GM19452 (cell line): ENCODE measurements around the gene PRSS2.

ENCODE experiments used
- ATAC-seq: cut with Tn5 transposase; IDR thresholded peaks from one replicate; pipeline ENCODE4 v1.9.1; 2021; ENCODE audit not compliant: unreplicated experiment

The PRSS2 gene

DNA sequence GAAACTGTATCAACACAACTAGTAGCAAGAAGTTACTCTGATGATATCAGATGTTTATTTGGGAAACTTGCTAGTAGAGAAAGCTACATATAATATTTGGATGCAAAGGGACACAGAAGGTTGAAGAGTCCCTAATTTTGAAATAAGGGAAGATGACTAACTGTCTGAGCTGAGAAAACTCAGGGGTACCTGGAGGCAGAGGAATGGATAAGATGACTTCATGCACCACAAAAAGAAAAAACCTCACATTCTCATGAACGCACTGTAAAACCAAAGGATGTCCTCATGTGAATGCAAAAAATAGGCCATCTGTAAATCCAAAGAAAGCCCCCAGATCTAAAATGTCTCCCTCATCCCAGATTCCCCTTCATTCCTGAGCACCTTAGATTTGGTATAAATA is 29.3 kb downstream of the PRSS2 start:
- no peak for ATAC-seq

DNA sequence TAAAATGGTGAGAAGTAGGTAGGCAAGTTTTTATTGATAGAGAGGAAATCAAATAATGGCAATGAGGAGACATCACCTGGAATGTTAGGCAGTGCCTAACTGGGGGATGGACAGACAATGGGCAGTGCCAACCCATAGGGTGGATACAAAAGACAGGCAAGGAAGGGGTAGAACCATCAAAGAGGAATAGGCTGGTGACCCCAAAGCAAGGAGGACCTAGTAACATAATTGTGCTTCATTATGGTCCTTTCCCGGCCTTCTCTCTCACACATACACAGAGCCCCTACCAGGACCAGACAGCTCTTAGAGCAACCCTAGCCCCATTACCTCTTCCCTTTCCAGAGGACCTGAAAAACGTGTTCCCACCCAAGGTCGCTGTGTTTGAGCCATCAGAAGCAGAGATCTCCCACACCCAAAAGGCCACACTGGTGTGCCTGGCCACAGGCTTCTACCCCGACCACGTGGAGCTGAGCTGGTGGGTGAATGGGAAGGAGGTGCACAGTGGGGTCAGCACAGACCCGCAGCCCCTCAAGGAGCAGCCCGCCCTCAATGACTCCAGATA is 30.0 kb downstream of the PRSS2 start:
- ATAC-seq, result no peak

DNA sequence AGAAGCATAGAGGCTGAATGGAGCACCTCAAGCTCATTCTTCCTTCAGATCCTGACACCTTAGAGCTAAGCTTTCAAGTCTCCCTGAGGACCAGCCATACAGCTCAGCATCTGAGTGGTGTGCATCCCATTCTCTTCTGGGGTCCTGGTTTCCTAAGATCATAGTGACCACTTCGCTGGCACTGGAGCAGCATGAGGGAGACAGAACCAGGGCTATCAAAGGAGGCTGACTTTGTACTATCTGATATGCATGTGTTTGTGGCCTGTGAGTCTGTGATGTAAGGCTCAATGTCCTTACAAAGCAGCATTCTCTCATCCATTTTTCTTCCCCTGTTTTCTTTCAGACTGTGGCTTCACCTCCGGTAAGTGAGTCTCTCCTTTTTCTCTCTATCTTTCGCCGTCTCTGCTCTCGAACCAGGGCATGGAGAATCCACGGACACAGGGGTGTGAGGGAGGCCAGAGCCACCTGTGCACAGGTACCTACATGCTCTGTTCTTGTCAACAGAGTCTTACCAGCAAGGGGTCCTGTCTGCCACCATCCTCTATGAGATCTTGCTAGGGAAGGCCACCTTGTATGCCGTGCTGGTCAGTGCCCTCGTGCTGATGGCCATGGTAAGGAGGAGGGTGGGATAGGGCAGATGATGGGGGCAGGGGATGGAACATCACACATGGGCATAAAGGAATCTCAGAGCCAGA is 31.0 kb downstream of the PRSS2 start:
- no peak for ATAC-seq

DNA sequence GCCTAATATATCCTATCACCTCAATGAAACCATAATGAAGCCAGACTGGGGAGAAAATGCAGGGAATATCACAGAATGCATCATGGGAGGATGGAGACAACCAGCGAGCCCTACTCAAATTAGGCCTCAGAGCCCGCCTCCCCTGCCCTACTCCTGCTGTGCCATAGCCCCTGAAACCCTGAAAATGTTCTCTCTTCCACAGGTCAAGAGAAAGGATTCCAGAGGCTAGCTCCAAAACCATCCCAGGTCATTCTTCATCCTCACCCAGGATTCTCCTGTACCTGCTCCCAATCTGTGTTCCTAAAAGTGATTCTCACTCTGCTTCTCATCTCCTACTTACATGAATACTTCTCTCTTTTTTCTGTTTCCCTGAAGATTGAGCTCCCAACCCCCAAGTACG is 31.5 kb downstream of the PRSS2 start:
- no peak for ATAC-seq

DNA sequence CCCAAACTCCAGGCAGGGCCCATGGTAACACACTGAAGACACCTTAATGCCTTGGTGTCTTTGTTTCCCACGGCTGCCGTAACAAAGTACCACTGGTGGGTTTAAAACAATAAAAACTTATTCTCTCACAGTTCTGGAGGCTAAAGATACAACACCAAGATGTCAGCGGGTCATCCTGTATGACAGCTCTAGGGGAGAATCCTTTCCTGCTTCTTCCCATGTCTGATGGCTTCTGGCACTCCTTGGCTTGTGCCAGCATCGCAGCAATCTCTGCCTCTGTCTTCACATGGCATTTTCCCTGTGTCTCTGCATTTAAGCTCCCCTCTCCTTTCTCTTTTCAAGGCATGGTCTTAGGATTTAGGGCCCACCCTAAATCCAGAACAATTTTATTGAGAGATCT is 33.1 kb downstream of the PRSS2 start:
- no peak for ATAC-seq

DNA sequence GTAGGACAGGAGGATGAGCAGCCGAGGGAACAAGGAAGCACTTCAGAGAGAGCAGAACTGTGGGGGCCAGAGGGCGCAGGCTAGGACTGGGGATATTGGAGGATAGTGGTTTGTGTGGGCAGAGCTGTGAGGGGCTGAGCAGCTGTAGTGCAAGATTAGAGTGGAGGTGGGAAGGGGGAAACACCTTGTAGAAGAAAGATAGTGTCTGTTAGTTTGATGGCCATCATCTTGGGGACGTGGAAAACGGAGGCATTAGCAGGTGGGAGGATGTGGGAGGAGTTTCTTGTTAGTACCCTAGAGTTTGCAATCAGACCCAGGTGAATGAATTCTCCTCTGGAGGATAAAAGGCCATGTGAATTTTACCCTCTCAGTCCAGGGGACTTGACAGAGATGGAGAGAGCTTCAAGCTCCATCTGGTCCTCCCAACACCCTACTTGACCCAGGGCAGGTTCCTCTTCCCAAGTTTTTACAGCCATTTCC is 34.0 kb downstream of the PRSS2 start:
- ATAC-seq, result no peak

DNA sequence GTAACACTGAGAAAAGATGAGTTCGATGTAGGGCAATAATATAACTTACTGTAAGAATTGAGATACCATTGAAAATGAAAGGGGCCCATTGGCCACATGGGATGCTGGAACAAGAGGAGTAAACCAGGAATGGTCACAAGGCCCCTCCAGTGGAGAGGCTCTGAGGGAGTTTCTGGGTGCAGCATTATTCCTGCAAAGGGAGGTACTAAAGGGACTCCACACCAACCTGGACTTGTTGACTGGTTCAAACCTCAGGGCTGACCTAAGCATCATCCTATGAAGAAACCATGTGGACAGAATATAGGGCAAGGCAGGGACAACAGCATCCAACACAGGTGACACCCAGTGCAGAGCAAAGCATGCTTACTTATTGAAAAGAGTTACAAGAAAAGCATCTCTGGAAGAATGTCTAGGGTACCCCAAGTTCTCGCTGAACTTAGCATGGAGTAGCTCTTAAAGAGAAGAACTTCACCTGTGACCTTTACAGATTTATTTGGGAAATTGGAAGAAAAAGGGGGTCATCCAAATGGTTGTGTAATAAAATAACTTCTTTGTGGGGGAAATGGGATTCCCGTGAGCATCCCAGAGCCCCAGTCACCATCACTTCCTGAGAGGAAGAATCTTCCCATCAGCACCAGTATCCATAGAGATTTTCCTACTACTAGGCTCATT is 34.7 kb downstream of the PRSS2 start:
- ATAC-seq, result no peak

DNA sequence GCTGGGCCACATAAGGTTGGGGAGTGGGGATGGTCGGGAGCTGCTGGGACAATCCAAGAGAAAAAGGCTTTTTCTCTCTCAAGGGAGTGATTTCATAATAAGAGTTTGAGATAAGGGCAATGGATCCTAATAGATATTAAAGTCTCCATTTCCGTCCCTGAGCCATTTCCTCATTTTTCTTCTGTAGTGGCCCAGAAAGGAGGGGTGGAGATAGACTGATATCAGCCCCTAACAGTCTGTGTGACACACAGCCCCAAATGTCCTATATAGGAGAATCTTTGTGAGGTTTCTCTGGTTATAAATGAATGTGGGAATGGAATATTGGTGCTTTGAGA is 35.2 kb downstream of the PRSS2 start:
- no peak for ATAC-seq

DNA sequence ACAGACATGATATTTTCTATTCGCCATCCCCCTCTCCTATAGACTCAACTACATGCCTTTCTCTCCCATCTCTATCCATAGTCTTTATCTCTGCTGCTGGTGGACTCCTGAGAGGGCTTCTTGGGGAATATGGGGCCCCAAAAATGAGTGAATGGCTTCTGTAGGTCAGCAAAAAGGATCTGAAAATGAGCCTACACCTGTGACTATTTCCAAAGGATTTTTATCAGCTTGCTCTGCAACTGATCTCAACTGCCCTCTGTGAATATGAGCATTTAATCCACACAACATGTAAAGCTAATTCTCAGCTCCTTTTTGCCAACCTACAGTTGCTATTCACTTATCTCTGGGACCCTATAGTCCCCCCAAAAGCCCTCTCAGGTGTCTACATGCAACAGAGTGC is 36.2 kb downstream of the PRSS2 start:
- no peak for ATAC-seq

DNA sequence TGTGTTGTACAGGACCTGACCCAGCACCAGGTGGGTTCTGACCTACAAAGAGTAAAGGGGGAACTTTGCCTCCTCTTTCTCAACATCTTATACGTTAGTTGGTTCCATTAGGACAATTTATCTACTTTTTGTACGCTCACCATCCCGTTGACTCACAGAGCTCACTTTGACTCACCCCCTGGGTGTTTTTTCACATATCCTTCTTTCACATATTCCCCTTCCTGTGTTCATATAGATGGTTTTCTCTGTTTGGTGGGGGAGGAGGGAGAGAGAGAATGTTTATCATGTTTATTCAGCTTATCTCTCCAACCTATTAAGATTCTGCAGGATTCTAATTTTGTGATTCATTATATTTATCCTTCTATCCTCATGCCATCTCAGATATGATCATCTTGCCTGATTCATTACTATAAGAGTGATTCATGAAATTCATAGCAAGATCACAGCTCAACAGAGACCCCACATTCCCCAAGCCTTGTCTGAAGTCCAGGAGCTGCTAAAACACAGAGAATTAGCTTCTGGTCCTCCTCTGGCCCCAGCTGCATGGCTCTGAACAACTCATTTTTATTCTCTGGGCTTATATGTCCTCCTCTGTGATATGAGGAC is 37.2 kb downstream of the PRSS2 start:
- no peak for ATAC-seq

DNA sequence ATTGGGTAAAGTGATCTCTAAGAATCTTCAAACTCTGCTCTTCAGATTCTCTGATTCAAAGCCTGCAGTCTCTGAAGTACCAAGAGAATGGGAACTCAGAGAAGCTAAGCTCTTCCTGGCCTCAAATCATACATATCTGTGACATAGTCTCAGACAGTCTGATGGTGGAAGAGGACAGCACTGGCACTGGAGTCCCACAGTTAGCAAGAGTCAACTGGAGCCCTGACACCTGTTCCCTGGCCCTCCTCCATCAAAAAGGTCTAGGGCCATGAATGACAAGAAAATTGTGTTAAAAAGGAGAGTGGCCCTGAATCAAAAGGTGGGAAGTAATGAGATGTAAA is 37.7 kb downstream of the PRSS2 start:
- ATAC-seq, result peak; percentile 29

DNA sequence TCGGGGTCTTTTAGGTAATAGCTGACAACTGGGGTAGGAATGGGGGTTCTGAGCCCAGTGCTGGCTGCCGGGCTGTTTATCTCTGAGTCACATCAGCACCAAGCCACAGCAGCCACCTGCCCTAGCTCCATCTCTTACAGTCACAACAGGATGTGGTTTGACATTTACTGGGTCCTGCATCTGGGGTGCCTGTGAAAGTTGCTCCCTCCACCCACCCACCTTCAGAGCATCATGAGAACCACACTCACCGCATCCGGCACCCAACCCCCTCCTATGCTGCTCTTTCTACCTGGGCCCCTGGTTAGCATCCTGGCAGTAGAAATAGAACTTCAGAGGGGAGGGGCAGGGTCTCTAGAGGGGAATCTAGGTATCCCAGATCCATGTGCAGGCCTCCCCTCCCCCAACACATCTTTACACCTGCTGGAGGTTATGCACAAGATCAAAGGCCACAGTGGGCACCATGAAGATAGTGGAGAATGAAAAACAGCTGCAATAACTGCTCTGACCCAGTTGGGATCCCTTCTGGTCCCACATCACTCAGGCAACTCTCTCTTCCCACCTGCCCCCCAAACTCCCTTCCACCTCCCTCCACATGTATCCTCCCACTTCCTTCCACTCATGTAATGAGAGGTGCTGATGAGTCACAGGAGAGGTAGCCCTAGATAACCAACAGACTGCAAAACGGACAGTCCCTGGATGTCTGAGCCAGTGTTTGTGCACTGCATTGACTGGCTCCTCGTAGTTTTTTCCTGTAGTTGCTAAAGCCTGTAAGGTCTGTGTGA is 38.2 kb downstream of the PRSS2 start:
- ATAC-seq, result peak; percentile 88

DNA sequence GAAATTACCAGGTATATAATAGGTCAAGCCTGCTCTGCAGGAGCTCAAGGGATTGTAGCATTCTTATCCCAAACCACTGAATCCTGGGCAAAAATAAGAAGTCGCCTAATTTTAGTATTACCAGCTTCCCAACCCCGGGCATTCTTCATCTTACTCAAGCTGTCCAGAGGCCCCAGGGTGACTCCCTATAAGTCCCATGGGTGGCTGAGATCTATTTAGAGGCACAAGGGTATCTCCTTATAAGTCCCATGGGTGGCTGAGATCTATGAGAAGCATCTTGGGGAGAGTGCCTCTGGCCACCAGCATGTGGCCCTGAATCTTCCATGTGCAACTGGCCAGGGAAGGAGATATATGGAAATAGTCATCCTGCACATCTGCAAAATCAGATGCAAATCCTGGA is 38.9 kb downstream of the PRSS2 start:
- no peak for ATAC-seq

DNA sequence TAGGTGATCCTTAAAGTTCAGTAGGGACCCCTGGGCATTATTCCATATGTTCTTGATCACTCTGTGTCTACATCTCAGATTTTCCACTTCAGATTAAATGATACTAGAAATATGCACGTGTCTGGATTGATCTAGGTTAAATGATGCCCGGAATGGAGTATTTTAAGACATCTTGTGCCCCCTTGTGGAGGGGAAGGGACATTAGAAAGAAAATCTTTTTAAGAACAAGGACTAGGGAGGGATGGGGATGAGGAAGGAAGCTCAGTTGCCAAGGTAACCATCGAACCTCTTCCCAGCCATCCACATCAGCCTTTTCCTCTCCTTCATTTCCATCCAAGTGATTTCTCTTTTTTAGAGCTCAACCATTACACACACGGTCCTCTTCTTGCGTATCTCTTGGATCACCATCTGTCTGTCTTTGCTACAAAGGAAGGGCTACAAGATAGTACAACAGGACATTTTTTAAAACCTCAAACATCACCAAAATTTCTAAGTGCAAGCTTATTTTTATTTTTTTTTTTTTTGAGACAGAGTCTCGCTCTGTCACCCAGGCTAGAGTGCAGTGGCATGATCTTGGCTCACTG is 40.5 kb downstream of the PRSS2 start:
- no peak for ATAC-seq

DNA sequence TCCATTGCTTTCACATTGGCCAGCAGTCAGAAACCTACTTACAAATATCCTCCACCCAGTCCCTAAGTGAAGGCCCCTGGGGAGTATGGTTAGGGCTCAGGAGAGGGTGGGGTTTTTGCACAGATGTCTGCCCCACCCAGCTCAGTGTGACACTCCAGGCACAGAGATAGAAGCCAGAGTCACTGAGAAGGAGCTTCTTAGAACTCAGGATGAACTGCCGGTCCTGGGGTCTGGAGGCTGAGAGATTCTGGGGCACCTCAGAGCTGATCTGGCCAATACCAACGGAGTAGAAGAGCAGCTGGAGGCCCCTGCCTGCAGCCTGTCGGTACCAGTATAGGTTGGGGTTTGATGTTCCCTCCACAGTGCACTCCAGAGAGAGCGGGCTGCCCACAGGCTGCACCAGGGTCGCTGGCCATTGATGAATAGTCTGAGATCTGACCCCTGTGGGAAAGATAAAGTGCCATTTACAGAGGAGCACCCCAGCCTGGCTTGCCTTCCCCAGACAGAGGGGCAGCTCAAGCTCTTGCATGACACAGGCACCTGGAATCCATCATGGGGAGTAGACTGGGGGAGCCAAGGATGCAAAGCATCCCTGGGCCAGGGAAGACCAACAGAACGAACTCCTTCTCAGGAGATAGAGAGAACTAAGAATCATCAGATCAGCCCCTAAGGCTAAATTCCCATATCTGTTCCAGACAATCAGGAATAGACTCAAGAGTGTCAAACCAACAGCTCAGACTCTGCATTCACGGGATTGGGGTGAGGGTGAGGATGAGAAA is 41.9 kb downstream of the PRSS2 start:
- ATAC-seq, result no peak

DNA sequence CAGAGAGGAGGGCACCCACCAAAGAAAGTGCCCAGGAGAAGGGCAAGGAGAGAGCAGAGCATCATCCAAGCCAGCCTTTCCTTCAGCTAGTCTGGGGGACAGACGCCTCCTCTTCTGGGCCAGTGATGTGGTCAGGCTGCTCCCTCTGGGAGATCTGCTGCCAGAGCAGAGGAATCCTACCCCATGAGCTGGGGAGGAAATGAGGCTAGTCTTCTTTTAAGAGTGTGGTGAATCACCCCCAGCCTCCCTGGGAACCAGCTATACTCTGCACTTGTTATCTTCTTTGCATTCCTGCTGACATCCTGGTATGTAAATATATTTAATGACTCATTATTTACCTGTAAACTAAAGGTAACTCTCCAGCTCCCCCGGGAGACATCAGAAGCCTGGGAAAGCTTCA is 42.5 kb downstream of the PRSS2 start:
- ATAC-seq, result no peak

DNA sequence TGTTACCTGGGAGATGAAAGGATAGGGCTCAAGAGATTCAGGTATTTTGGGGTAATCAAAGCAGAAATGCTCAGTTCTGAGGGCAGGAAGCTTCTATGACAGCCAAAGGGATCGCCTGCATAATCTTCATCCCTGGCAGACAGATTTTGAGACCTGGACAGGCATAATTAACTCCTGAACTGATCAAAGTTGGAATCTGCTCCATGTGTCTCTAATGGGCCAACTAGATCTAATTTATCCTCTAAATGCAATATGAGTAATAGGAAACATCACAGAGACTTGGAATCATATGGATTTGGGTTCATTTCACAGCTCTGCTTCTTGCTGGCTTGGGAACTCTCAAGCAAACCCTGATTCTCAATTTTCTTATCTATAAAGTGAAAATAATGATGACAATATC is 42.9 kb downstream of the PRSS2 start:
- no peak for ATAC-seq

DNA sequence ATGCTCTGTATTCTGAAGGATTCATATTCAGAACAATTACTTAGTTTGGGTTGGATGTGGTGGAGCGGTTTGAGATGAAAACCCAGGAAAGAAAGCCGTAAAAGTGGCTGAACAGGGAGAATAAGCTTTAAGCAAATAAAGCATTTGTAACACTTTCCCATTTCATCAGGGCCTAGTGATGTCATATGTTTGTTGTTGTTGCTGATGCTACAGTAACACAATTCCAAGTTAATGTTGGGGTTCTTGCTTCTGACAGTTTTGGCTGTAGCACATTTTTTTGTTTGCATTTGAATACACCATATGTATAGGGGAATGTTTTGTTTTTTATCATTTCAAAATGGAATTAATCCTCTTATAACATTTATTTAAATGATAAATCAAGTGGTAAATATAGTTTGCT is 43.7 kb downstream of the PRSS2 start:
- no peak for ATAC-seq

DNA sequence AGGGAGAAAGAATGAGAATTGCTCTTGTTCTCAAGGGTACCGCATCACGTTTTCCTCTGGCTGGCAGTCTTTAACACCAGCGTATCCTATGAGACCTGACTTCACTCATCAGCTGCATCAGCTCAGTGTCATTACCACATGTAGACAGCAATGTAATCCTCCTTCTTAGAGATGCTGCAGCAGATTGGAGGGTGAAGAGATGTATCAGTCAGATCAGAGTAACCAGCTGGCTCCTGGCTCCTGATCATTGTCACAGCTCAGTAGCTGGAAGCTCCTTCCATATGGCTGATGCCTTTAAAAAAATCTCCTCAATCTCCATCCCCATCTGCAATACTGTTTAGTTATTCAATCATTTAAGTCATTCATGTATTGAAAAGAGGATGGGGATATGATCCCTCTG is 44.4 kb downstream of the PRSS2 start:
- ATAC-seq, result no peak

DNA sequence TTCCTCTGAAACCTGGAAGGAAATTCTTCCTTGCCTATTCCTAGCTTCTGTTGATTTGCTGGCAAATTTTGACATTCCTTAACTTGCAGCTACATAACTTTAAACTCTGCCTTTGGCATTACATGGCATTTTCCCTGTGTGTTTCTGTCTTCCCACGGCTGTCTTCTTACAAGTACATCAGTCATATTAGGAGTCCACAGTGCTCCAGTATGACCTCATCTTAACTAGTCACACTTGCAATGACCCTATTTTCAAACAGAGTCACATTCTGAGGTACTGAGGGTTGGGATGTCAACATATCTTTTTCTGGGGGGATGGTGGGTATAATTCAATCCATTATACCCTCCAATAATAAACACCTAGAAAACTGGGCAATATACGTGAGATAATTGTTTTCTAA is 46.7 kb downstream of the PRSS2 start:
- ATAC-seq, result no peak
